SKM-1 treated with dmso at 0.1 percent for 144 hours (cell line): ENCODE data around the gene EGFL7.

Source experiments
- DNase-seq: peaks from one replicate; lab custom pipeline; 2025; ENCODE audit not compliant: unreplicated experiment; lab: John Stamatoyannopoulos, UW

The EGFL7 gene

GRCh38 chr9:136643596-136644342, 18.9 kb upstream of the EGFL7 start:
- no peak for DNase-seq

GRCh38 chr9:136644343-136644592, 18.4 kb upstream of the EGFL7 start:
- DNase-seq = no peak

GRCh38 chr9:136644593-136645351, 17.9 kb upstream of the EGFL7 start:
- DNase-seq = peak; percentile 62

- no peak for DNase-seq
These were observed 17.3 kb upstream of the EGFL7 start for GRCh38 chr9:136645352-136645902.

- no peak for DNase-seq
These were observed 16.6 kb upstream of the EGFL7 start for GRCh38 chr9:136645903-136646754.

- DNase-seq = no peak
These were observed 15.6 kb upstream of the EGFL7 start for GRCh38 chr9:136646827-136647711.

- DNase-seq = no peak
These were observed 14.0 kb upstream of the EGFL7 start for GRCh38 chr9:136648751-136649150.

GRCh38 chr9:136650021-136650420, 12.7 kb upstream of the EGFL7 start:
- DNase-seq = no peak

- DNase-seq = no peak
These were observed 12.1 kb upstream of the EGFL7 start for GRCh38 chr9:136650648-136651047.

- DNase-seq = no peak
These were observed 10.9 kb upstream of the EGFL7 start for GRCh38 chr9:136651860-136652259.

- DNase-seq = no peak
These were observed 9.2 kb upstream of the EGFL7 start for GRCh38 chr9:136653323-136654079.

- DNase-seq = no peak
These were observed 7.7 kb upstream of the EGFL7 start for GRCh38 chr9:136654820-136655535.

- DNase-seq = no peak
These were observed 7.1 kb upstream of the EGFL7 start for GRCh38 chr9:136655536-136656182.

GRCh38 chr9:136656183-136656738, 6.5 kb upstream of the EGFL7 start:
- no peak for DNase-seq

GRCh38 chr9:136656795-136657611, 5.7 kb upstream of the EGFL7 start:
- DNase-seq = peak; percentile 8

- DNase-seq = no peak
These were observed 4.5 kb upstream of the EGFL7 start for GRCh38 chr9:136657974-136658848.
